ENCODE results near the gene GPR15LG.

- TF ChIP-seq POLR2A (IDR thresholded peaks at IDR 0.05; ENCODE audit: extremely low read depth, insufficient read length) (no peak), CTCF (IDR thresholded peaks at IDR 0.05; ENCODE audit: low read depth, low read length) (no peak)
These were observed 31.0 kb downstream of the GPR15LG start for GRCh38 chr10:84204610-84205009.
